NCI-H2029 (cell line): Measurements from ENCODE around the gene CHAF1A.

ENCODE experiments used
- DNase-seq: peaks from one replicate; lab custom pipeline; 2025; lab: John Stamatoyannopoulos, UW

The CHAF1A gene

DNA sequence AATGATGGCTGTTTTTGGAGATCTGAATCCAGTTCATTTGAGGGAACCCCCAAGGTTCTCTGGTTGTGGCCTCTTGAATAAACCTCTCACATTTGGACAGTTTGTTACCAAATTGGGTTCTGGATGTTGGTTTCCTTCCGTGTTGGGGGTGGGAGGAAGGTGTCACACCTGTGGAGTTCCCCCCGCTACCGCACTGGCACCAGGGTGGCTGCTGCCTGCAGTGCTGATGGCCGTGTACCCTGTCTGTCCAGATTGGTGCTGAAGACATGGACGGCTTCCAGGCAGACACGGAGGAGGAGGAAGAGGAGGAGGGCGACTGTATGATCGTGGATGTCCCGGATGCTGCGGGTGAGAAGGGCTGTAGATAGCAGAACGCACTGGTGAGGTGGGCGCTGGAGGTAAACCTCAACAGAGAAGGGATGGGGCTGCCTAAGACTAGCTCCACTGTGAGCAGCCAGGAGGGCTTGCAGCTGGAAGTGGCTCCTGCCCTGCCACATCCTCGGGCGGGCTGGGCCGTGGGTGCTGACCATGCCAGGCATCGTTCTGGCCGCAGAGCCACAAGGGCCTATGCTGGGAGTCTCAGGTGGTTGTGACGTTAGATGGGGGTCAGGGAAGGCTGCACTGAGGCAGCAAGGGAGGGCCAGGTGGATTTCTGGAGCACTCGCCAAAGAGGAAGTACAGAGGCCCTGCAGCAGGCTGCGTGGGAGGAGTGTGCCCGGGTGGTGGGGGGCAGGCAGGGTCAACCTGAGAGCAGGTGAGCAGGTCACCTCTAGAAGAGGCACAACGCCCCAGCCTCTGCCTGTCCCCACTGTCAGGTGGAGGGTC lies 39.8 kb downstream of the CHAF1A start:
- no peak for DNase-seq

DNA sequence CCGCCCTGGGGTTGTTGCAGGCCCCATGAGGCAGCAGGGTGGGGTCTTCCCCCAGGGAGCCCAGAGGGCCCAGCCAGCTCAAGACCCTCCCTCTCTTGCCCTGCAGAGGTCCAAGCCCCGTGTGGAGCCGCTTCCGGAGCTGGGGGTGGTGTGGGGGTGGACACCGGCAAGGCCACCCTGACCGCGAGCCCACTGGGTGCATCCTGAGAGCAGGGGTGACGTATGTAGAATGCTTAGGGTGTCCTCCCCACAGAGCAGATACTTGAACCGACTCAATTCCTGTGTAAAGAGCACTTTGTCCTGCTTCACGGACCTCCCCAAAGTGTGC lies 40.3 kb downstream of the CHAF1A start:
- no peak for DNase-seq

DNA sequence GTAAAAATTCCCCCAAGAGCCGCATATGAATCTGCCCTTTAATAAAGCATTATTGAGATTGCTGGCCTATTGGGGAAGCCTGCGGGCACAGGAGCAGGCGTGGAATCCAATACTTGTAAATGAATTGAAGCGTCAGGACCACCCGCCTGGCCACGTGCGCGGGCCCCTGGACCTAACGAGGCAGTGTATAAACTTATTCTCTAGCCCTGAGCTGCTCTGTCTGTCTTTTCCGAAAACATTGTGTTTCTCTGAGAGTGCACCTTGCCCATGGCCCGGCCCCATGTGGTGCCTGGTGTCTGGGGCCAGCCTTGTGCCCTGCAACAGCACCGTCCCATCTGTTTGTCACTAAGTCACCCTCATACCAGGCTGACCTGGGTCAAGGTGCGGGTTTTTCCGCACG lies 40.7 kb downstream of the CHAF1A start:
- no peak for DNase-seq

DNA sequence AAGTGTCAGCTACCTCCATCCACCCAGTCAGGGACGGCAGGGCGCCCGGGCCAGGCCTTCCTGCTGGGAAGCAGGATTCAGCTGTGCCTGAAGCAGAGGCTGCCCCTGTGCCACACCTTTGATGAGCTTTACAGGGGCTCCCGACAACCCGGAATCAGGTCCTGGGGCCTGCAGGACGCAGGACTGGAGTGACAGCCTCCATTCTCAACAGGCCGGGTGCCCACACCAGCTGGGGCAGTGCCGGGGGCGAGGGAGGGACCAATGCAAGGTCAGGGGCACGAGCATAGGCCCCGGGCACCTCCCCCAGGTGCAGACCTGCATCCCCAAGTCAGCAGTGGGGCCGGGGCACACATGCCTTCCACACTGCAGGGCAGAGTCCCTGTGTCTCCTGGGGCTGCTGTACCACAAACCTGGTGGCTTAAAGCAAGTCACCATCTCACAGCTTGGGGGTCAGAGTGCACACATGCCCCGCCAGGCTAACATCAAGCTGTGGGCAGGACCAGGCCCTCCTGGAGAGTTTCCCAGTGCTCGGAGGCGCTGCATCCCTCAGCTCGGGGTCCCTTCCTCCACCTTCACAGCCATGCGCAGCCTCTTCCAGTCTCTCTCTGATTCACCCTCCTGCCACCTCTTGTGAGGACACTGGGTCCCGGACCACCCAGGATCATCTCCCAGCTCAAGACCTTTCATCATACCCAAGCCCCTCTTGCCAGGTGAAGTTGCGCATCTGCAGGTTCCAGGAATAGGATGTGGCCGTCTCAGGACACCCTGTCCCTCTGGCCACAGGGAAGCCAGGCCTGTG lies 41.7 kb downstream of the CHAF1A start:
- no peak for DNase-seq

DNA sequence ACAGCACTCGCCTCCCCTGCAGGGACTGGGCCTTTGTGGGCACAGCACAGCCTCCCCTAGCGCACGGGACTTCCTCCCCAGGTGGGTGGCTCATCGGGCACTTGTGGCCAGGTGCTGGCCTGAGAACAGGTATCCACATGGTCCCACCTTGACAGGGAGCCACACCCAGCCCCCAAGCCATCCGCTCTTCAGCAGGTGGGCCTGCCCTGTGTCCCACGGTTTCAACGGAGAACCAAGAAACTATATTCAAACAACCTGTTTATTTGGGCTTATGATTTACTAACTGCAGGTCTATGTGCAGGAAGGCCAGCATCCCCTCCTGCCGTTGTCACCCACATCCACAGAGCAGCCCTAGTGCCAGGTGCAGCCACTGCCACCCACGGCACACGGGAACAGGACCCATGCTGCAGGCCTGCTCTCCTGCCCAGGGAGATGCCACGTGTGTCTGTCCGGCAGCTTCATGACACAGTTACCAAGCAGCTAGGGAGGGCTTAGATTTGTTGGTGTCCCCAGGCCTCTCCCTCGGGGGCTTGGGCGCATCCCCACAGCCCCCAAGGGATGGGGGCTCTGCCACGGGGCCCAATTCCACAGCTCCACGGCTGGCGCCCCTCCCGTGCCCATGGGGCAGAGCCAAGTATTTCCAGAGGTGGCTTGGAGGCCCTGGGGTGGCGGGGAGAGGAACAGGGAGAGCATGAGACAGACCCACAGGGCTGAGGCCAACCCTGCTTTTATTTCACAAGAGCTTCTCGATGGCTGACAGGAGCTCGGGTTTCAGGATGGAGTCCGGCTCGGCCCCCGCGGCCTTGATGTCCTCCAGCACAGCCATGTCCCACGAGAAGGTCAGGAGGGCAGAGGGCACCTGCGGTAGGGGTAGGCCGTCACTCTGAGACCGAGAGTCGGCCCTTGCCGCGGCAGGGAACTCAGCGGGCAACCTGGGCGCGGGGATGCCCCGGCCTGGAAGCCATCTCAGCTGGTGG lies 42.6 kb downstream of the CHAF1A start:
- no peak for DNase-seq

DNA sequence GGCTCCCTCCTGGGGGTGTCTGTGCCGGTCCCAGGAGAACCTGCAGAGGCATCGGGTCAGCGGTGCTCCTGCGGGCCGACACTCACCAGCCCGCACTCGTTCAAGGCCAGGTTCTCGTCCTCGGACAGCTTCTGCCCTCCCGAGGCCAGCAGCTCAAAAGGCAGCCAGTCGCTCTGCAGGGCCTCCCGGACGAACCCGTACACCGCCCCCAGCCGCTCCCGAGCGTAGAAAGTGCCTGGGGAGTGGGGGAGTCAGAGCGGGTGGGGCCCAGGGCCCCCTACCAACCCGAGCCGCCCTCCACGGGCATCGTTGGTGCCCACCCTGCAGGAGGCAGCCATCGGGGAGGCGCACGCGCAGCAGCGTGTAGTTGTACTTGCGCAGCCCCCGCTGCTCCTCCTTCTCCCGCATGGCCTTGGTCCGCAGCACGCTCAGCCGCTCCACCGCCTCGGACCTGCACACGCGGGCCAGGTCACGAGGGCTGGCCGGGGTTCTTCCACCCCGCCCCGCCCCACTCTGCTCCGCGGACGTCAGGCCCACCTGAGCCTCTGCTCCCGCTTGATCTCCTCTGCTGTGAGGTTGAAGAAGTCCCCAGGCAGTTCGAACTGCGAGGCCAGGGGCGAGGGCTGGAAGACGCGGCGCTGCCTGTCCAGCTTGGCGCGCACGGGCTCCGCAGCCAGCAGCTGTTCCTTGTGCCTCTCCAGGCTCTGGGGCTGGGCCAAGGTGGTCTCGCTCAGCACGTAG lies 43.7 kb downstream of the CHAF1A start:
- DNase-seq: no peak

DNA sequence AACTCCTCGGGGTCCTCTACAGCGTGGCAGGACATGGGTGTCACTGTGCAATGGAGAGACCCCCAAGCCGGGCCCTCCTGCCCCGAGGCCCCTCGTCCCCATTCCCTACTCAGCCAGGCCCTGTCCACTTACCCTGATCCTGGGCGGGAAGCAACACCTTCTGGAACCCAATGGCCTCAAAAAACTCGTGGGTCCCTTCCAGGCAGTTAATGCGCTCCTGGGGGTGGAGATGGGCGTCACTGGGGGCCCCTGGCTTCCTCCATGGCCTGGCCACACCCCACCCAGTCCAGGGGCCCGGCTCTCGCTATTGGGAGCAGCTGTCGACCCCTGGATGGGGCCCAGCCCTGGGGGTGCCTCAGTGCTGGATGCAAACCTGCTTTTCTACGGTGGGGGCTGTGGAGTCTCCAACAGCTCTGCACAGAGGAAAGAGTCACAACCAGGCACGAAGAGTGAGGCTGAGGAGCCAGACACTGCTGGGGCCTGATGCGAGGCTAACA lies 44.3 kb downstream of the CHAF1A start:
- no peak for DNase-seq

DNA sequence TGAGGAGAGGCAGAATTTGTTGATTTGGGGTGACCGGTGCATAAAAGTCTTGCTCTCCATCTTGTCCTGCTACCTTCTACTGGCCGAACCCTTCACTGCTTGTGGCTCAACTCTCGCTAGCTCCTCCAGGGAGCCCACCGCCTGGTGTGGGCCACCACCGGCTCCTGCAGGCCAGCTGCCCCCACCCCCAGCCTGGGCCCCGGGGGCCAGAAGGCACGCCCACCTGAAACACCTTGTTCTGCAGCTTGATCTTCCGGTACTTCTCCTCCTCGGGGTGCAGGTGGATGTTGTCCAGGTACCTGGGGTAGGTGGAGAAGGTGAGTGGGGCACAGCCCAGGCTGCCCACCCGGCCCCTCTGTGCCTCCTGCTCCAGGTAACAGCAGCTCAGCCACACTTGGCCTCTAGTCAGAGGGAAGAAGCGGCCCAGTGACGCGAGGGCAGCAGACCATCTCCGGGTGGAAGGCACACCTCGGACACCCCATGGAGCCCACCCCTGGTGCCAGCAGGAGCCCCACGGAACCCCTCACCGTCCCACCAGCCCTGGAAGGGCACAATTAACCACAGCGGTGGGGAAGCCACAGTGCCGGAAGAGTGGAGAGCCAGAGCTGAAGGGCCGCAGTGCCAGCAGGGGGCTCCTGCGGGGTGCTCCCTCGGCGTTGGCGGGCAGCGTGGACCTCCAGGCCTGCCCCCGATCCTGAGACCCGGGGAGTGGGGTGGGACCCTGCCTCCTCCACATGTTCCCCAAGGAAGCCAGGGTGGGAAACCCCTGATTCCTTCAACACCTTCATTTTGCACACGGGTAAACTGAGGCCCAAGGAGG lies 45.1 kb downstream of the CHAF1A start:
- no peak for DNase-seq

DNA sequence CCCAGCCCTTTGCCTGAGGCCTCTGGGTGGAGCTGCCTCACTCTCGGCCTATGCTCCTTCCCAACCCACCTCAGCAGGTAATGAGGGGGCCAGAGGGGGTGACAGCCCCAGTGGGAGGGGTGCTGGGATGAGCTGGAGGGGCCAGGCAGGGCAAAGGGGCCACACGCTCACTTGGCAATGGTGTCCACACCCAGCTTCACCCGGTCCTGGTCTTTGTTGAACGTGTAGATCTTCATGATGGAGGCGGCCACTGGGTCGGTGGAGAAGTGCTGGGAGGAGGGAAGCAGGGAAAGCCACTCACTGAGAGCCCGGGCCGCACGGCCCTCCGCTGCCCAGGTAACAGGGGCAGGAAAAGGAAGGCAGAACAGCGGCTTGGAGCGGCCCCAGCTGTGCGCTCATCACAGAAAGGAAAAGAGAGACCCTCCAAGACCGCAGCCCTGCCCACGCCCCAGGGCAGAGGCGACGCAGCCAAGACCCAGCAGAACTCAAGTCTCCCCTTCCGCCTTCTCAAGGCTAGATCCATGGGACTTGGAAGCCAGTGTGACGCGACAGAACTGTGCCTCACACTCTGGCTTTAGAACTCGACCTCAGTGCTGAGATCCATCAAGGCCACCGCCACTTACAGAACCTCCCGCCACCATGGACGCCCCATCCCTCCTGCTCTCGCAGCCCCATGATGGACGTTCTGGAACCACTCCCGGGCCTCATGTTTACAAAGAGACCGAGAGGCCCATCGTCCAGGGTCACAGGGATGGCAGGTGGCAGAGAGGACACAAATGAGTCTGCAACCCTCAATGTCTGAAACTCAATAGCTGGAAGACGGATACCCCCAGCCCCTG lies 45.9 kb downstream of the CHAF1A start:
- DNase-seq: no peak

DNA sequence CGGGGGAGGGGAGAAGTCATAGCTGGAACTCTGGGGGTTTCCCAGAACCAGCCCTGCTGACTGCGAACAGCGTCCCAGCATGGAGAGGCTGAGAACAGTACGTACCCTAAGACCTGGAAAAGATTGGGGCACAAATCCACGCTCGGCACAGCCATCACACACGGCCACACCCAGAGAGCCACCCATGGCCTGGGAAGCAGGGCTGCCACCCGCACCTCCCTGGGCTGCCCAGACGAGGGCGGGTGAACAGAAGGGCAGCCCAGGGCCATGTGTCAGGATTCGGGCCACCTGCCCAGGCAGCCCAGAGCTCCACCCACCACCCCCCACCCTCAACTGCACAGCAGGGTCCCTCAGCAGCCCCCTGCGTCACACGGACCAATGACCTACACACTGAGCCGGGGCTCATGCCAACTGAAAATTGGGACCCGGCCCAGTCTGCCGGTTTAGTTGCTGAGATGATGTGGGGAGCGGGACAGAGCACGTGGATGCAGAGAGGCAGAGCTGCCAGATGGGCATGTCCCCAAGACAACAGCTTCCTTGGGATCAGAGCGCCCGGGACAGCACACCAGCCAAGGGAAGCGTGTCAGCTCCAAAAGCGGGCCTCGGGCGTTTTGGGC lies 46.7 kb downstream of the CHAF1A start:
- no peak for DNase-seq

DNA sequence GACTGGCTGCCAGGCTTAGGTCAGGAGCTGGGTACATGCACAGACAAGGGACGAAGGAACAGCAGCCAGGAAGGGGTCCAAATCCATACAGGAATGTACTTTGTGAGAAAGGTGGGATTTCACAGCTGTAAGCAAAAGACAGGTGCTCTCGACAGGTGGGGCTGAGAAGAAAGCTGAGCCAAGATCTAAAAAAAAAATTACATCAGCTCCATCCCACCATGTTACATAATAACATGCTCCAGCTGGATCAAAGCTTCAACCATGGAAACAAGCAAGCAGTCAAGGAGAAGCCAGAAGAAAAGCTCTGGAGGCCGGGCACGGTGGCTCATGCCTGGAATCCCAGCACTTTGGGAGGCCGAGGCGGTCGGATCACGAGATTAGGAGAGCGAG lies 47.2 kb downstream of the CHAF1A start:
- DNase-seq: no peak

DNA sequence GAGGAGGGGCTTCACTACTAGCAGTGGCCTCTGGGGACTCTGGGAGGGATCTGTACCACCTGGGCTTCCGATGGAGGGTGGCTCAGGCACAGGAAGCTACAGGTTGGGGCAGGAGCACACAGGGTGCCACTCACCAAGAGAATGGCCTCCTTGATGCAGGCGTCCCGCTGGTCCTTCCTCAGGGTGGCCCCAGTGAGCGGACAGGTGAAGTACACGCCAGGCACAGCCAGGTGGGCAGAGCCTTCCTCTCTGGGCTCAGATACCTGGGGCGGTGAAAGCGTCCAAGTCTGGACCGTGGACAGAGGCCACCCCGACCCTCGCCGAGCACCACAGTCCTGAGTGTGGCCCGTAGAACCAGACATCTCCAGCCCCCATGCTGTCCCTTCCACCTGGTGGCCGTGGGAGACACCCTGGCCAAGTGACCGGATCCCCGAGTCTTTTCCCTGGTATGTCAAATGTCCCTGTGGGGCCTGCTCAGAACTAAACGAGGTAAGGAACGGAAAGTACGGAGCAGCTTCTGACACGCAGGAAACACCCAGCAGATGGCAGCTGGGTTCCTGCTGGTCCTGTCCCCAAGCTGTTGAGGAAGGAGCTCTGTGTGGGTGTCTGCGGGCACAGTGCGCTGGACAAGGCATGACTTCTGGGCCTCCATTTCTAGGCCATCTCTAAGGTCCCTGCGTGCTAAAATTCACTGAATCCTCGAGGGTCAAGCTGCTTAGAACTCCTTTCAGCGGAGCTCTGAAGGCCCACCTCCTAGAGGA lies 50.0 kb downstream of the CHAF1A start:
- no peak for DNase-seq

DNA sequence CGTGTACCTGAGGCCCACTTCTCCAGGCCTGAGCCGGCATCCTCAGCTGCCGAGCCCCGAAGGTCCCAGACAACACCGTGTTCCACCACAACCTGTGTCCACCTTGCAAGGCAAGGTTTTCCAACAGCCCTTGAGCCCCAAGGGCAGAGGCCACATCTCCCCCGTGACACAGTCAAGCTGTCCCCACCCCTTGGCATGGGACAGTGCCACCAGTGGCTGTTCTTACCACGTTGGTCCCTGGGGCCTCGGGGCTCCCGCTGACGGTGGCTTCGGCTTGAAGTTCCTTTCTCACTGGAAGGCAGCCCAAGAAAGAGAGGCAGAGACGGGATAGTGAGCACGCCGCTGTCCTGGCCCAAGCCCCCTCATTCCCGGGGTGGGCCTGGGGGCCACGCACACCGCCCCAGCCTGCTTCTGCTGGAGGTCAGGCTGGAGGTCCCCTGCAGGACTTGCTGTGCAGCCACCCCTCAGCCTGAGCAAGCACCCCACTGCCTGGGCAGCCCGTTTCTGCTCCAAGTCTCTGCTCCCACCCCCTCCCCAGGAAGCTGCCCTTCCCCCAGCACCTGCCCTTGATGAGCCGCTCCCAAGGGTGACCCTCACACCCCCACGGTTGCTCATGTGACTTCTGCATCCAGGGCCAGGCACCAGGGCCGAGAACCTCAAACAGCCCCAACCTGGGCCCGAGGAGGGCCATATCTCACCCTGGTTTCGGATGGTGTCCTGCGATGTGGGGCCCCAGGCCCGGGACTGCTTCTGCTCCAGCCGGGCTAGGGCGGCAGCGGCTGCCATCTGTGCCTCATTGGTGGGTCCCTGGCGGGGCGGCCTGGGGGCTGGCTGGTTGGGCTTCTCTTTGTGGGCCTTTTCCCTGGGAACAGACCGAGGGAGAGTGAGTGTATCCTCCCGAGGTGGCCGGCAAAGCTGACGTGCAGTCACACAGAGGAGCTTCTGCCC lies 51.1 kb downstream of the CHAF1A start:
- DNase-seq: no peak

DNA sequence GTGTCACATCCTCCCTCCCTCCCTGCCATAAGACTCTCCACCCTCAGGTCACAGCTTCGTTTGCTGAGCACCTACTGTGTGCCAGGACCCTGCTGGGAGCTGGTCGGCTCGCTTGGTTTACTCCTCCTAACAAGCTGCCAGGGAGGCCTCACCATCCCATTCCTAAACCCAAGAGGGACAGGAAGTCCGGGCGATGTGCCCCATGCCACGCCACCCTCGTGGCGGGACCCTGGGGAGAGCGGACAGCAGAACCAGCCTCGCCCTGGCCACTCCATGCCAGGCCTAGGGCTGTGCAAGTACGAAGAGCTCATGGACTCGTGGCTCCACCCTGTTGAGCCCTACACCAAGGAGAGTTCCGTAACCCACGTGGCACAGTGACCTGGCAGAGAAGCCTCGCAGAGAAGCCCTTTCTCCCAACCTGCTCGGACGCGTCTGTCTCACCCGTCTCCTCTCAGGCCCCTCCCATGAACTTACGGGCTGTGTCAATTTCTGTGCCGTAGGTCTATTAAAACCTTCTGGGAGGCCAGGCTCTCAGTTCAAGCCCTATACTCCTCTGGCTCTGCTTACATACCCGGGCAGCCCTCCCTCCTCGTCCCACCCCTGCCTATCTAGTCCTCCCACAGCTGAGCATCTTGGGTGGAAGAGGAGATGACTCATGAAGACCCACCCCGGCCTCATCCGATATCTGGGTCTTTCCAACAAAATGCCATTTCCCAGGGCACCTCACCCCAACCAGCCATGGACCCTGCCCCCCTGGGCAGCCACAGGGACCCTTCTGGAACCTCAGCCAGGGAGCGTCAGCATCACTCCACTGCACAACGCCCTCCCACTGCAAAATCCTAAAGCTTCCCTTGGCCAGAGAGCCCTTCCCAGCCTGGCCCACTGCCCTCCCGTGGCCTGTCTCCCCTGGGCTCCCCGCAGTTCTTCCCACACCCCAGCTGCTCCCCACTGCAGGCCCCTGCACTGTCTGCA lies 52.6 kb downstream of the CHAF1A start:
- no peak for DNase-seq

DNA sequence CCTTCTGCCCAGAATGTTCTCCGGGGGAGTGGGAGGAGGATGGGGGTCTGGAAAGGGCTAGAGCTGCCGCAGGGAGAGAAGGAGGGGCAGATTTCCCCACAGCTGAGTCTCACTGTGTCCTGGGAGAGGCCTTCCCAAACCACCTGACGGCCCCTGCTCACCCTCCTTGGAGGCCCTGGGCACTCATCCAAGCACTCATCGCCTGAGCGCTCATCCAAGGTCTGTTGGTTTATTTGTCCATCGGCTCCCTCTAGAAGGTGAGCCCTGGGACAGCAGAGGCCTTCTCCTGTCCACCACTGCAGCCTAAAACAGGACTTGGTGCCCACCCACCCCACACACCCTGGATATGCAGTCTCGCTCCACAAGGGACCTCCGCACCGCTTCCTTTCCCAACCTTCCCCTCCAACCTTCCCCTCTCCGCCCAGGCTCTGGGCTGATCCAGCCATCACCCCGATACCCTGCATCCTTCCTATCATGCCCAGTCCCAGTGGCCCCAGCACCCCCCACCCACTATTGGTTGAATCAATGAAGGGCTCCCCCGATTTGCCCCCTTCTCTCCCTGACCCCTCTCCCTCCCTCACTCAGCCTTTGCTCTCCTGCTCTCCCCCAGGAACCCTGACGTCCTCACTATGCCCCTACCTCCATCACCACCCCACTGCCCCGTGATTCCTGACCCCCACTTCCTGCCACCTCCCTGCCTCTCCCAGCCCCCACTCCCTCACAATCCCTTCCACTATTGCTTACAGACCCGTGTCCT lies 53.5 kb downstream of the CHAF1A start:
- DNase-seq: peak; percentile 85
